PC-3 (cell line): ENCODE results near the gene ZNF341. TPM values are rescaled to one million over a fixed set of nuclear protein-coding genes. Genes with fewer than 3 reads are reported as not detected.

Source experiments
- ATAC-seq: fragments of 200-7000 bp; cut with Tn5 transposase; 2 replicates; pipeline ENCODE4 v1.9.1; 2020; ENCODE audit warnings: mild to moderate bottlenecking, moderate library complexity
- BruUV-seq: library from RNA; stranded (reverse); fragments of 400-500 nt; replicated peaks from 2 replicates; lab custom pipeline; 2021; lab: Mats Ljungman, UMichigan
- CTCF ChIA-PET: fragments of 300-600 bp; sonication (Branson Sonifier 250); formaldehyde crosslinking; loops from one replicate; lab custom pipeline; 2022; ENCODE audit warnings: antibody characterized with exemption; lab: Charles Lee
- POLR2A ChIA-PET: fragments of 300-600 bp; sonication (Branson Sonifier 250); formaldehyde crosslinking; loops from one replicate; lab custom pipeline; 2022; ENCODE audit warnings: antibody characterized with exemption; ENCODE audit not compliant: unreplicated experiment; lab: Charles Lee
- DNase-seq: peaks from one replicate; pipeline ENCODE4 v3.0.0-alpha.2; 2015
- H2AFZ ChIP-seq: fragments of 300-600 bp; sonication (generic); 2 replicates; pipeline ENCODE4 v1.6.0; 2016; ENCODE audit warnings: antibody characterized with exemption, low read length
- H3F3A ChIP-seq: fragments of 300-600 bp; sonication (generic); one replicate; pipeline ENCODE4 v1.6.0; 2017; ENCODE audit warnings: antibody characterized with exemption, low read length, control low read depth, mild to moderate bottlenecking; ENCODE audit not compliant: unreplicated experiment
- H3K27ac ChIP-seq: fragments of 300-600 bp; sonication (generic); 2 replicates; pipeline ENCODE4 v1.5.1; 2016; ENCODE audit warnings: mild to moderate bottlenecking, low read length
- H3K27me3 ChIP-seq: fragments of 300-600 bp; sonication (generic); 2 replicates; pipeline ENCODE4 v1.6.1; 2016; ENCODE audit warnings: low read length, mixed read lengths
- H3K36me3 ChIP-seq: fragments of 300-600 bp; sonication (generic); 2 replicates; pipeline ENCODE4 v1.6.1; 2016; ENCODE audit warnings: low read depth, mixed run types, low read length, mixed read lengths
- H3K4me1 ChIP-seq: fragments of 300-600 bp; sonication (generic); 2 replicates; pipeline ENCODE4 v1.5.1; 2016; ENCODE audit warnings: low read length; ENCODE audit not compliant: insufficient read depth
- H3K4me2 ChIP-seq: fragments of 300-600 bp; sonication (generic); 2 replicates; pipeline ENCODE4 v1.6.0; 2016; ENCODE audit warnings: low read length
- H3K4me3 ChIP-seq: fragments of 300-600 bp; sonication (generic); 2 replicates; pipeline ENCODE4 v1.5.1; 2016; ENCODE audit warnings: mild to moderate bottlenecking, low read length, mixed read lengths
- H3K79me2 ChIP-seq: fragments of 300-600 bp; sonication (generic); 2 replicates; pipeline ENCODE4 v1.6.1; 2017; ENCODE audit warnings: low read length, mixed read lengths
- H3K9ac ChIP-seq: fragments of 300-600 bp; sonication (generic); 2 replicates; pipeline ENCODE4 v1.6.0; 2016; ENCODE audit warnings: mild to moderate bottlenecking, low read length
- H3K9me2 ChIP-seq: fragments of 300-600 bp; sonication (generic); replicated peaks from 2 replicates; pipeline ENCODE4 v1.6.1; 2016; ENCODE audit warnings: mixed run types, low read length, mixed read lengths
- H3K9me3 ChIP-seq: fragments of 300-600 bp; sonication (generic); 2 replicates; pipeline ENCODE4 v1.6.1; 2016; ENCODE audit warnings: low read length, mixed read lengths
- H4K20me1 ChIP-seq: fragments of 300-600 bp; sonication (generic); 2 replicates; pipeline ENCODE4 v1.6.1; 2016; ENCODE audit warnings: low read length, mixed read lengths
- CTCF ChIP-seq: fragments of 300-600 bp; sonication (generic); conservative IDR thresholded peaks from 2 replicates; pipeline ENCODE4 v1.5.1; 2017; ENCODE audit warnings: antibody characterized with exemption, low read depth, mild to moderate bottlenecking, low read length
- EZH2 ChIP-seq: fragments of 300-600 bp; sonication (generic); IDR thresholded peaks from one replicate; pipeline ENCODE4 v1.6.1; 2017; ENCODE audit warnings: antibody characterized with exemption, mild to moderate bottlenecking, low read length; ENCODE audit not compliant: unreplicated experiment
- EZH2phosphoT487 ChIP-seq: fragments of 300-600 bp; sonication (generic); IDR thresholded peaks from 2 replicates; pipeline ENCODE4 v1.6.1; 2018; ENCODE audit warnings: mild to moderate bottlenecking, antibody characterized with exemption, low read length, borderline replicate concordance
- intact Hi-C: fragments of 100-400 bp; cut with micrococcal nuclease; formaldehyde crosslinking; loops from 2 replicates; pipeline ENCODE4 v1.9.0; 2023
- total RNA-seq: library from RNA; depleted of rRNA; stranded (reverse); fragments of >200 nt; gene quantifications from 2 replicates; pipeline ENCODE4 v1.2.3, GENCODE V29; 2014

The ZNF341 gene
- total RNA-seq, 1 experiment from 2014 or later: 4.4 TPM

GRCh38 chr20:33701629-33702450 lies 30.0 kb upstream of the ZNF341 start:
- Histone ChIP-seq H3K4me2 (no peak overlapping the region), H3K9me2 (no peaks in the 10 kb centered on the region), H3K36me3 (no peaks in the 10 kb centered on the region), H3K27ac (no peak overlapping the region), H3K79me2 (no peaks in the 10 kb centered on the region), H3F3A (no peaks in the 10 kb centered on the region), H2AFZ (no peak overlapping the region), H3K27me3 (no peaks in the 10 kb centered on the region), H3K9ac (no peak overlapping the region), H3K4me1 (no peaks in the 10 kb centered on the region), H4K20me1 (no peaks in the 10 kb centered on the region), H3K9me3 (no peaks in the 10 kb centered on the region), H3K4me3 (no peak overlapping the region)
- TF ChIP-seq CTCF (no peak), EZH2phosphoT487 (no peak), EZH2 (no peak)
- ChIA-PET CTCF (no interaction called here), POLR2A (no interaction called here)
- DNase-seq (no peak), ATAC-seq (no peak)
- intact Hi-C loops: no loop called here
- no TSS peak for BruUV-seq

- no TSS peak for BruUV-seq
- Histone ChIP-seq H4K20me1 (no peaks in the 10 kb centered on the region), H3K4me2 (no peak overlapping the region), H3F3A (no peaks in the 10 kb centered on the region), H3K9me2 (no peaks in the 10 kb centered on the region), H3K9ac (no peak overlapping the region), H3K36me3 (no peaks in the 10 kb centered on the region), H3K4me3 (no peak overlapping the region), H3K27me3 (no peaks in the 10 kb centered on the region), H2AFZ (no peak overlapping the region), H3K9me3 (no peaks in the 10 kb centered on the region), H3K27ac (no peak overlapping the region), H3K79me2 (no peaks in the 10 kb centered on the region), H3K4me1 (no peaks in the 10 kb centered on the region)
- ChIA-PET POLR2A (no interaction called here), CTCF (no interaction called here)
- no peak for DNase-seq
- TF ChIP-seq EZH2phosphoT487 (no peak), CTCF (no peak), EZH2 (no peak)
- ATAC-seq: no peak
- intact Hi-C loops: no loop called here
Measured at GRCh38 chr20:33702861-33703260, 28.9 kb upstream of the ZNF341 start.

GRCh38 chr20:33703498-33704137 lies 28.2 kb upstream of the ZNF341 start:
- Histone ChIP-seq H3K79me2 (no peaks in the 10 kb centered on the region), H3K4me3 (no peak overlapping the region), H3K9ac (no peak overlapping the region), H3K9me3 (no peaks in the 10 kb centered on the region), H3F3A (no peaks in the 10 kb centered on the region), H4K20me1 (no peaks in the 10 kb centered on the region), H3K27ac (no peak overlapping the region), H3K9me2 (no peaks in the 10 kb centered on the region), H3K4me1 (no peaks in the 10 kb centered on the region), H2AFZ (no peak overlapping the region), H3K27me3 (no peaks in the 10 kb centered on the region), H3K4me2 (no peak overlapping the region), H3K36me3 (no peaks in the 10 kb centered on the region)
- intact Hi-C loops: no loop called here
- no peak for TF ChIP-seq EZH2
- TF ChIP-seq EZH2phosphoT487: no peak
- TF ChIP-seq CTCF: no peak
- ATAC-seq: no peak
- CTCF ChIA-PET: no interaction called here
- no TSS peak for BruUV-seq
- POLR2A ChIA-PET: no interaction called here
- DNase-seq: no peak
